ENCODE data around the gene VPS37C.
A peak's percentile ranks its signal among the peaks of the same experiment; 100 is the strongest.

VPS37C gene

DNA sequence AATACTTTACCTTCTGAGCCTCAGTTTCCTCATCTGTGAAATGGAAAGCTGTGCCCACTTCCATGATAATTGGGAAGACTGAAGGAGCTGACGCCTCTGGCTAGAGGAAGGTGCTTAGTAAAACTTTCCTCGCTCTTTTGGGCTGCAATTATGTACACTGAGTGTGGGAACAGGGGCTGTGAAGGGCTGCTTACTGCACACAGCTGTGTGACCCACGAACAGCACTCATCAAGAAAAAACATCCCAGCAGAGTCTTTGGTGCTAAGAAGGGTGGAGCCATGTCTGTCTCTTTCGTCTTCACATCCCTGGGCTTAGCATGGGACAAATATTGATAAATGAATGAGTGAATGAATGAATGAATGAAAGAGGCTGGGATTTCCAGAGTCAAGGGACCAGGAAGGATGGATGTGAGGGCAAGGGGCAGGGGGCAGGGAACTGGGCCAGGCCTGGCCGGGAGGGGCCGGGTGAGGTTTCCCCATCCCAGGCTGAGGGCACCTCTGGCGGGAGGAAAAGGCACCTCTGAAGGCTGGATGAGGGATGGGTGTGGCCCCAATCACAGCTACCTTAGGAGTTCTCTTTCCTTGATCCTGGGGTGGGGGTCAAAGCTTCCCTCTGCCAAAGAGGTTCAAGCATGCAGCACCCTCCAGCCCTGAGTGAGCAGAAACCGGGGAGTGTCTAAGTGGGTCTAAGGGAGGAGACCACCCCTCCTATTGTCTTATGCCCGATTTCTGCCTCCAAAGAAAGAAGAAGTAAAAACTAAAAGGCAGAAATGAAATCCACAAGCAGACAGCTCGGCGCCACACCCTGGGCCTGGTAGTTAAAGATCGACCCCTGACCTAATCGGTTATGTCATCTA is 68.1 kb downstream of the VPS37C start:
- H3K4me1 Mint-ChIP-seq = peaks cover 61% of the 10 kb centered on the region
- no peaks in the 10 kb centered on the region for H3K27me3 Mint-ChIP-seq
- H3K27ac Mint-ChIP-seq = peak overlapping the region; percentile 93
- peaks cover 7% of the 10 kb centered on the region for H3K36me3 Mint-ChIP-seq
- peaks cover 2% of the 10 kb centered on the region for H3K9me3 Mint-ChIP-seq
- H3K4me3 Mint-ChIP-seq = no peak overlapping the region
- DNase-seq = no peak
- CTCF ChIA-PET = interaction anchor here (0.8 to 4.0 kb wide), 2 partner anchors 9 to 13 kb away, joined by 3 to 18 read pairs; no protein-coding TSS in a partner anchor

DNA sequence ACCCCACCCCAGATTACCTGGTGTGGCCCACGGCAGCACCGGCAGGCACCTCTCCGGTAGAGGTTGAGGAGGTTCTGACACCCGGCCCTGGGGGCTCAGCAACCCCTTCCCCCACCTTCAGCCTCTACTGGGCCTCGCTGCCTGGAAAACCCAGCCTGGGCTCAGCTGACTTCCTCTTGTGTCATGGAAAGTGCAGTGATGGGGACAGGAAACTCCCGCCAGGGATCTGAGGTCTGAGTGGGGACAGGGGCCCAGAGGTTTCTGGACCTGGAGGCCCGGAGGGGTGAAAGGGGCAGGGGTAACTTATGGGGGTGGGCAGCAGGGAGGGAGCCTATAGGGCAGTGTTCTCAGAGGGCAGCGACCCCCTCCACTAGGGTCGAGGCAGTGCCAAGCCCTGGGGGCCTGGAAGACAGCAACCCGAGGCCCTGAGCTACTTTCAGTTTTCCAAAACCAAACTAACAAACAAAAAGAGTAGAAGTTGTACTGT is 68.9 kb downstream of the VPS37C start:
- peak overlapping the region; percentile 93 for H3K27ac Mint-ChIP-seq
- peaks cover 7% of the 10 kb centered on the region for H3K36me3 Mint-ChIP-seq
- peaks cover 64% of the 10 kb centered on the region for H3K4me1 Mint-ChIP-seq
- peaks cover 2% of the 10 kb centered on the region for H3K9me3 Mint-ChIP-seq
- H3K4me3 Mint-ChIP-seq = peak overlapping the region; percentile 68
- DNase-seq = peak; percentile 69
- CTCF ChIA-PET = interaction anchor here (0.8 to 4.0 kb wide), 4 partner anchors 9 to 12 kb away, joined by 3 to 18 read pairs (median 4); partner anchors contain the start of gene CD5
- H3K27me3 Mint-ChIP-seq = no peaks in the 10 kb centered on the region

DNA sequence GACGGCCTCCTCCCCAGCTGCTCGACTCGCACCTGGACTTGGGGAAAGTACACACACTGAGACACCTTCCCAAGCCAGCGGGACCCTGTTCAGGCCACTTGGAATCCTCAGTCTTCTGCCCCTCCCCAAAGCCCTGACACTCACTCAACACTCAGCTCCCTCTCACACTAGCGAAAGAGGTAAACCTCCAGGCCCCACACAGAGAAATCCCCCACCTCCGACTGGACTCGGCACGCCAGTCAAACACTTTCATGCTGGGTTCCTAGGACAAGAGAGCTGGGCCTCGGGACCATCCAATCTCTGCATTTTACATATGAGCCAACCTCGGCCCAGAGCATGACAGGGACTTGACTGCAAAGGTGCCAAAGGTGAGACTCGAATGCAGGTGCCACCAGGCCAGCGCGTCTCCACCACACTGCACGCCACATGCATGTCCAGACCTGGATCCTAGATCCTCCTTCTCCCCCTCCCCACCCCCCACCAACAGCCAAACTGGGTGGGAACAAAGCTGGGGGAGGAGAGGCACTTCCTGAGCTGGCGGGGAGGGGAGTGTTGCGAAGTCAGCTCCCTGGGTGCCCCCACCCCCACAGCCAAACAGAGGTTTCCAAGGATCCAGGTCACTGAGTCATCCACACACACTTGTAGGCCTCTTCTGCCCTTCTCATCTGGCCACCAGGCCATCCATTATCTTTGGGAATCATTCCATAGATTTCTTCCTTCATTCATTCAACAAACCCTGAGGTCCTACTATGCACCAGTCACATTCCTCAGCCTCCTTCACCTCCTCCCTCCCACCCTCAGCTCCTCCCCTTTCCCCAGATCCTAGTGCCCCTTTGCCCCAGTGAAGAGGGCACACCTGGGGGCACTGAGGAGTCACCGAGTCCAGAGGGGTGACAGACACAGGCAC is 69.6 kb downstream of the VPS37C start:
- Mint-ChIP-seq H3K4me1 (peaks cover 64% of the 10 kb centered on the region), H3K36me3 (peaks cover 7% of the 10 kb centered on the region), H3K4me3 (peak overlapping the region; percentile 68), H3K27me3 (no peaks in the 10 kb centered on the region), H3K27ac (peak overlapping the region; percentile 93), H3K9me3 (peaks cover 2% of the 10 kb centered on the region)
- CTCF ChIA-PET = interaction anchor here (0.8 to 4.0 kb wide), 6 partner anchors 8 to 38 kb away, joined by 3 to 18 read pairs (median 4); partner anchors contain the start of gene CD5
- peak; percentile 55 for DNase-seq

DNA sequence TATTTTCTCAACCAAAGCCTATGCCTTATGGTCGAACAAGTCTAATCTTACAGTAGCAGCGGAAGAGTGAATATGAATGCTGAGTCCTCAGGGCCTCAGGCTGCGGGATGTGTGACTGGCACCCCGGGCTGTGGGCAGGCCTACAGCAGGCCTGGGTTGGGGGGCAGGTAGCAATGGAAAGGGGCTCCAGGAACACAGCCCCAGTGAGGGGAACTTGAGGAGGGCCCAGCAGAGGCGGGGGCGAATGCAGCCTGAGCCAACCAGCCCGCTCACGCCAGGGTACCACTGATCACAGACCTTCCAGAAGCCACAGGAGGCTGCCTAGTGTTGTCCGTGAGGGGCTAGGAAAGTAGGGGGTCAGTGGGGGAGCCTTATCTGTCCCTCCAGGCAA is 70.2 kb downstream of the VPS37C start:
- Mint-ChIP-seq H3K36me3 (peaks cover 7% of the 10 kb centered on the region), H3K4me3 (peak overlapping the region; percentile 68), H3K27me3 (no peaks in the 10 kb centered on the region), H3K9me3 (peaks cover 2% of the 10 kb centered on the region), H3K4me1 (peaks cover 64% of the 10 kb centered on the region), H3K27ac (peak overlapping the region; percentile 93)
- DNase-seq = no peak
- CTCF ChIA-PET = interaction anchor here (1.0 to 4.0 kb wide), 5 partner anchors 10 to 39 kb away, joined by 3 to 18 read pairs (median 4); no protein-coding TSS in a partner anchor

DNA sequence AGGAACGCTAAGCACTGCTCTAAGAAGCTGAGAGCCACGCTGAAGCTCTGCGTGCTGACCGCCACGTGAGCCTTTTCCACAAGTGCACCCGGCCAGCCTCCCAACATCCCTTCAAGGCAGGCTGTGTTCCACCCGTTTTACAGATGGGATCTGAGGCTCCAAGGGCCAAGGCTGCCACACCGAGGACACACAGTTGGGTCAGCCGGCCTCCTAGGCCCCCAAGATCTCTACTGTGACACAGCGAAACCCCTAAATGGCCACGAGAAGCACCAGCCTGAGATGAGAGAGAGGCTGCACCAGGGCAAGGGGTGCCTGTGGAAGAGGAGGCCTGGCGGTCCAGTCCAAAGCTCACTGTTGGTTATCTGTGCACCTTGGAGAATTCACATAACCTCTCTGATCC is 70.7 kb downstream of the VPS37C start:
- H3K36me3 Mint-ChIP-seq = peaks cover 7% of the 10 kb centered on the region
- H3K27ac Mint-ChIP-seq = peak overlapping the region; percentile 93
- CTCF ChIA-PET = interaction anchor here (0.7 to 4.0 kb wide), 6 partner anchors 10 to 39 kb away, joined by 3 to 18 read pairs (median 4); partner anchors contain the start of gene CD5
- no peak for DNase-seq
- peaks cover 62% of the 10 kb centered on the region for H3K4me1 Mint-ChIP-seq
- no peaks in the 10 kb centered on the region for H3K27me3 Mint-ChIP-seq
- no peak overlapping the region for H3K4me3 Mint-ChIP-seq
- peaks cover 2% of the 10 kb centered on the region for H3K9me3 Mint-ChIP-seq

DNA sequence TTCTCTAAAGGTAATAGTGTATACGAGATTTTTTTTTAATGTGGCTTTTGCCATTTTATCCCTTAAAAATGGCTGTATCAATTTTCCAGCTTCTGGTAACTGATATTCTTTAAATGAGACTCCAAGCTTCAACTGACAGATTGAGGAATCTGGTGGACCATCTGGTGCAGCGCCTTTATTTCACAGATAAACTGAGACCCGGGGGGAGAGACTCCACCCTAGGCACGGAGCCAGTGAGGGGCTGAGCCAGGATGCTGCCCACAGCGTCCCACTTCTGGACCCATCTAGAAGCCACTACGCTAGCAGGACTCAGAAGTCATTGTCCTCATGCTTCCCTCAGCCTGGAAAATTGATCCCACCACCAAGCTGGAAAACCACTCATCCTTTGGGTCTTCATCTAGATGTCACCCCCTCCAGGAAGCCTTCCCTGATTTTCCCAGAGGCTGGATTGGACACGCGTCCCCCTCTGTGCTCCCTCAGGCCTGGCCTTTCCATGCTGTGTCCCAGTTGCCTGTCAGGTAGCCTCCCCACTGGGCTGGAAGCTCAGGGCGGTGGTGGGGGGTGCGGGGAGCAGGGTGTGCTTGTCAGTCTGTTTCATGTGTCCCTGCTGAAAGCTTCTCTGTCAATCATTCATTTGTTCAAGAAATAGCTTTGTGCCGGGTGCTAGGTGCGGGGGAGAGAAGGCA is 71.3 kb downstream of the VPS37C start:
- Mint-ChIP-seq H3K4me3 (no peak overlapping the region), H3K36me3 (peaks cover 7% of the 10 kb centered on the region), H3K27ac (peak overlapping the region; percentile 24), H3K4me1 (peaks cover 56% of the 10 kb centered on the region), H3K27me3 (no peaks in the 10 kb centered on the region), H3K9me3 (peaks cover 2% of the 10 kb centered on the region)
- no peak for DNase-seq
- CTCF ChIA-PET = interaction anchor here (0.7 to 4.0 kb wide), 4 partner anchors 9 to 25 kb away, joined by 3 to 18 read pairs (median 3); partner anchors contain the start of gene CD5

DNA sequence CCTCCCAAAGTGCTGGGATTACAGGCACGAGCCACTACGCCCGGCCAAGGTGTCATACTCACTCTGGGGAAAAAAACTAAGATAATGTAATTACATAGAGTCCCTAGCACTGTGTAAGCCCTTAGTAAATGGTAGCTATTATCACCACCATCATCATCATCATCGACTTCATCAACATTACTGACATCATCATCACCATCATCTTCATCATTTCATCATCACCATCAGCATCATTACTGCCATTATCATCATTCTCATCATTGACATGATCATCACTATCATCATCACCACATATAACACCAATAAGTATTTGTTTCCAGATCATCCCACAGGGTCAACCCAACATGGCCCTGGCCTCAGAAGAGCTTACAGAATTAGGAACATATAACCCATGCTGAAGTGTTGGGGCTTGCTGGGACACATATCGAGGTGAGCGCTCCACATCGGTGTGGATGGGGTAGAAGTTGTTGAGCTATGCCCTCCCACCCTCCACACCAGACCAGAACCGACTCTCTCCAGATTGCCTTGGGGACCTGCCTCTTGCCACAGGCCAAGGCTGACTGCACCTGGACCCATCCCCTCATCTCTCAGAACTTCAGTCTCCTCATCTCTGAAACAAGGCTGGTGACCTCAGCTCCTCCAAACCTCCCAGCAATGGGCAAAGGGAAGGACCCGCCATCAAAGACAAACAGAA is 73.7 kb downstream of the VPS37C start:
- Mint-ChIP-seq H3K27ac (no peak overlapping the region), H3K9me3 (peaks cover 3% of the 10 kb centered on the region), H3K4me1 (peaks cover 47% of the 10 kb centered on the region), H3K4me3 (no peak overlapping the region), H3K36me3 (peaks cover 5% of the 10 kb centered on the region), H3K27me3 (no peaks in the 10 kb centered on the region)
- DNase-seq = no peak
- CTCF ChIA-PET = no interaction called here

DNA sequence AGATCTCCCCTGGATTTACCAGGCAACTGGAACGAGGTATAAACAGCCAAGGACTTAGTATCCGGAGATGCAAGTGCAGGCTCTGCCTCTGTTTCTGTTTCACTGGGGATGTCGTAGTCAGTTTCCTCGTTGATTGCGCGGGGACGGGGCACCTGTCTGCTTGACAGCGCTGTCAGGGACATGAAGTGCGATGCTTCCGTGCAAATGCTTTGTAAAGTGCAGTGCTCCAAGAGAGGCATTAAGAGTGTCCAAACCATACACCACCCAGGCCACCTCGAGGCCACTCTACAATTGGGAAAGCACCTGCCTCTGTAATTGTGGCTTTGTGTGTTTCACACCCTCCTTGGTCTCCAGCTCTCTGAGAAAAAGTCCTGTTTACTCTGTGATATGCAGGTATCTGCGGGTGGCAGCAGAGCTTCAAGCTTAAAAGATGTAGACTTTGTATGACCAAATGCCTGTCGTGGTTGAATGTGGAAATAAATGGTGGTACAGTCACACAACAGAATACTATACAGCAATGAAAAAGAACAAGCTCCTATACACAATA is 77.6 kb downstream of the VPS37C start:
- Mint-ChIP-seq H3K36me3 (peaks cover 3% of the 10 kb centered on the region), H3K4me1 (peaks cover 58% of the 10 kb centered on the region), H3K4me3 (peak overlapping the region; percentile 80), H3K9me3 (peaks cover 3% of the 10 kb centered on the region), H3K27ac (peak overlapping the region; percentile 97), H3K27me3 (no peaks in the 10 kb centered on the region)
- CTCF ChIA-PET = interaction anchor here (0.6 to 4.8 kb wide), 10 partner anchors 9 to 212 kb away, joined by 3 to 44 read pairs (median 4); partner anchors contain the start of gene CD6
- peak; percentile 84 for DNase-seq

DNA sequence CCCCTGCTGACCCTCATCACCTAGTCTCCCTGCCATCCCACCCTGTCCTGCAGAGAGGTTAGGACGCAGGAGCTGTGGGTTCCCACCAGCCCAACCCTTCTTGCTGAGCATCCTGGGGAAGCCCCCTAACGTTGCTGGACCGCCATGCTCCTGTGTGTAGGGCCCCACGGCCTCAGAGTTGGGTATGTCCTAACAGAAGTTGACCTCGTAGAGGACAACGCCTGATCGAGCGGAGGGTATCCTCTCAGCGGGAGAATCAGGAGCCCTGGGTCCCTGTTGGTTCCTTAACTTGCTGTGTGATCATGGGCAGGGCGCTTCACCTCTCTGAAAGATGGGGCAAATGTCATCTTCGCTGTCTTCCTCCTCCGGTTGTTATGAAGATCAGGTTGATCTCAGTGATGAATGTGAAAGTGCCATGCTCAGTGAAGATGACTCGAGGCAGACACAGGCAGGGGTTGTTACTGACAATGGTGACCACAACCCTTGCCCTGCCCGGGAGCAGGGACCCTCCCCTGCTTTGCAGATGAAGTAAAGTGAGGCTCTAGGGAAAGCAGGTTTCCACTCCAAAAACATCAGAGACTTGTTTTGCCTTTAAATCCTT is 78.2 kb downstream of the VPS37C start:
- peaks cover 3% of the 10 kb centered on the region for H3K36me3 Mint-ChIP-seq
- peaks cover 62% of the 10 kb centered on the region for H3K4me1 Mint-ChIP-seq
- peak overlapping the region; percentile 80 for H3K4me3 Mint-ChIP-seq
- H3K27ac Mint-ChIP-seq = peak overlapping the region; percentile 97
- no peaks in the 10 kb centered on the region for H3K27me3 Mint-ChIP-seq
- CTCF ChIA-PET = interaction anchor here (0.6 to 4.8 kb wide), 12 partner anchors 9 to 178 kb away, joined by 3 to 44 read pairs (median 4); partner anchors contain the start of gene CD6
- peaks cover 3% of the 10 kb centered on the region for H3K9me3 Mint-ChIP-seq
- peak; percentile 59 for DNase-seq

DNA sequence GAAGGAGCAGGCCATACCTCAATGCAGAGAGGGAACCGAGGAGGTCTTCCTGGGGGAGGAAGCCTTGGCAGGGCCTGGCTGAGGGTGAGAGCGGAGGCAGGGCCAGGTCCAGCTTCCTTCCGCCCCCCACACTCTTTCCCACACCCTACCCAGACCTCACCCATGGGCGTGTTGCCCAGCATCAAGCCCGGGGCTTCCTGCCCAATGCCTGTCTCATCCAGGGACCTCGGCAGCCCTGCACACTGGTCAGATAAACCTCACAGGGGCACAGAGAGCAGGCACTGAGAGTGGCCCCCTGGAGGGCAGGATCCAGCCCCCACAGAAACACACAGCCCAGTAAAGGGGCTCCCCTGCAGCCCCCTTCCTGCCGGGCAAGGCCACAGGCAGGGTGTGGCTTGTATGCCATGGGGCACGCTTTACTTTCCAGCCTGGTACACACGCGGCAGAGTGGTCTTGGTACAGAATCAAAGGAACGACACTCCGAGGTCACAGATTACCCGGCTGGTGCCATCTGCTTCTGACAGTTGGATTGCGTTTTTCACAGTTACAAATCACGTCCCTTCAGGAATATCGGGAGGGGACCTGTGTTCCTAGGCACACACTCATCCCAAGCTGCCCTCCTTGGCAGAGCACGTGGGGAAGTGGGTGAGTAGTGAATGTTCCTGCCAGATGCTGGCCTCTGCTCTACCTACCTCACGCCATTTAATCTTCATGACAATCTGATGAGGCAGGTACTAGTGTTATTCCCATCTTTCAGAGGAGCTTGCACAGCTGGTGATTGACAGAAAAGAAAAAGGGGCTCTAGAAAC is 79.0 kb downstream of the VPS37C start:
- Mint-ChIP-seq H3K4me3 (peak overlapping the region; percentile 80), H3K36me3 (peaks cover 3% of the 10 kb centered on the region), H3K27me3 (no peaks in the 10 kb centered on the region), H3K9me3 (peaks cover 3% of the 10 kb centered on the region), H3K27ac (peak overlapping the region; percentile 97), H3K4me1 (peaks cover 68% of the 10 kb centered on the region)
- CTCF ChIA-PET = interaction anchor here (0.8 to 4.8 kb wide), 15 partner anchors 9 to 311 kb away, joined by 3 to 44 read pairs (median 4); no protein-coding TSS in a partner anchor
- no peak for DNase-seq

DNA sequence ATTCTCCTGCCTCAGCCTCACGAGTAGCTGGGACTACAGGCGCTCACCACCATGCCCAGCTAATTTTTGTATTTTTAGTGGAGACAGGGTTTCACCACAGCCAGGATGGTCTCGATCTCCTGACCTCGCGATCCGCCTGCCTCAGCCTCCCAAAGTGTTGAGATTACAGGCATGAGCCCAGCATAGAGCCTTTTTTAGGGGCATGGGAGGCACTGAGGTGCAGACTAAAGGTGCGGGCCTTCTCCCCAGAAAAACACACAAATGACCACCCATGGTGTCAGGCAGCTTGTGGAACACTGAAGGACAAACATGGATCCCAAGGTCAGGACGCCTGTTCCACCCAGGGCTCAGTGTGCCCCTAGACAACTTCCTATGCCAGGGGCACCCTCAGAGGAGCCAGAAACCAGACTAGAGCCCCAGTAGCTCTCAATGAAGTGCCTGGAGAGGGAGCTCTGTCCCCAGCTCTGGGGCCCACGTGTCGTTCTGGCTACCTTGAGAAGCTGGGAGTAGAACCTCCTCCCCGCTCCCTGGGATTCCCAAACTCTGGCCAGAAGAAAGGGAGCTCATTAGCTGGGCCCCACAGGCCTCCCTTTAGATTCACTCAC is 80.1 kb downstream of the VPS37C start:
- Mint-ChIP-seq H3K36me3 (peaks cover 3% of the 10 kb centered on the region), H3K27ac (peak overlapping the region; percentile 97), H3K4me1 (peaks cover 78% of the 10 kb centered on the region), H3K4me3 (peak overlapping the region; percentile 80), H3K27me3 (no peaks in the 10 kb centered on the region), H3K9me3 (peaks cover 3% of the 10 kb centered on the region)
- CTCF ChIA-PET = interaction anchor here (0.8 to 4.8 kb wide), 23 partner anchors 10 to 312 kb away, joined by 3 to 44 read pairs (median 5); no protein-coding TSS in a partner anchor
- DNase-seq = peak; percentile 48
